Immature natural killer cell (primary cell): Measurements from ENCODE around the gene IFT122. TPM values are rescaled to one million over a fixed set of nuclear protein-coding genes. Genes with fewer than 3 reads are reported as not detected.
"Not testable (repeated sequence)": the region's sequence is repeated elsewhere in the genome, so short reads cannot be mapped to it uniquely, and the experiment has no call there.

Source experiments
- DNase-seq, 3 donors: peaks; one replicate each; pipeline ENCODE4 v3.0.0; 2022; ENCODE audit warnings: mixed read lengths in 1 of 3
- H3K27ac Mint-ChIP-seq, 6 donors: one replicate each; pipeline ENCODE4 v1.8.0; 2020; ENCODE audit warnings: mixed read lengths in 6 of 6, mild to moderate bottlenecking in 5 of 6, inconsistent platforms in 4 of 6, moderate library complexity in 3 of 6
- H3K27me3 Mint-ChIP-seq, 3 donors: one replicate each; pipeline ENCODE4 v1.8.0; 2020 to 2021; ENCODE audit warnings: low read depth in 3 of 3, mild to moderate bottlenecking in 3 of 3, mixed read lengths in 3 of 3, moderate library complexity in 3 of 3, inconsistent platforms in 1 of 3
- H3K36me3 Mint-ChIP-seq, 3 donors: one replicate each; pipeline ENCODE4 v1.8.0; 2020; ENCODE audit warnings: mixed read lengths in 3 of 3, inconsistent platforms in 2 of 3, mild to moderate bottlenecking in 2 of 3
- H3K4me1 Mint-ChIP-seq, 2 donors: one replicate each; pipeline ENCODE4 v1.8.0; 2020; ENCODE audit warnings: inconsistent platforms in 2 of 2, mild to moderate bottlenecking in 2 of 2, mixed read lengths in 2 of 2, moderate library complexity in 1 of 2
- H3K4me3 Mint-ChIP-seq, 5 donors: one replicate each; pipeline ENCODE4 v1.8.0; 2020; ENCODE audit warnings: mild to moderate bottlenecking in 5 of 5, mixed read lengths in 5 of 5, inconsistent platforms in 3 of 5, moderate library complexity in 3 of 5
- H3K9me3 Mint-ChIP-seq, 6 donors: one replicate each; pipeline ENCODE4 v1.8.0; 2020; ENCODE audit warnings: mild to moderate bottlenecking in 6 of 6, mixed read lengths in 6 of 6, inconsistent platforms in 4 of 6, moderate library complexity in 3 of 6
- polyA plus RNA-seq, 3 donors: library from polyadenylated mRNA; unstranded; fragments of 300-500 nt; fragmentation: Illumina TruSeq; gene quantifications; one replicate each; pipeline ENCODE4 v1.2.3, GENCODE V29; 2021

The IFT122 gene
- polyA plus RNA-seq, 3 donors from 2014 or later = 5.7 to 7.0 (median 6.0) TPM

DNA sequence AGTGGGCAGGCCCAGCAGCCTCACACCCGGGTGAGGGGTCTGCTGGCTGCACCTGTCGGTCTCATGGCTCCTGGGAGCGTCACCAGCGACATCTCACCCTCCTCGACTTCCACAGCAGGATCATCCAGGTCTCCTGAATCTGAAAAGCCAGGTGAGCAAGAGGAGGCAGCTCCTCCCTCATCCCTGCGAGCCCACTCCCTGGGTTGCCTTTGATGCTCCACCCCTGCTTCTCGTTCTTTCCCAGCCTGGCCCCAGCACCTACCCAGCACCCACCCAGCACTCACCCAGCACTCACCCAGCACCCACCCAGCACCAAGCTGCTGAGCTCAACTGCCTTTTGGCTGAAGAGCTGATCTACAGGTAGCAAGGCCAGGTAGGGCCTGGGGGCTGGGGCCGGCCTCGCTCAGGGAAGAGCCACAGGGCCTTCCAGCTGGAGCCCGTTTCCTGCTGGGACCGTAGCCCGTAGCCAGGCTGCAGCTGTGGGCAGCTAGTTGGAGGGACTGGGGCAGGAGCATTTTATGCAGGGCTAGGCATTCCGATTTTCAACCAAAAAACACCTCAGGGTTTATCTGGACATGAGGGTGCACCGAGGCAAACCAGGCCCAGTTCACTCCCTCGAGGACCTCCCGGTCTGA is 103.2 kb downstream of the IFT122 start, which contains the start of gene H1-8:
Gene H1-8, plus strand, starts transcription at position 20 of the 635 bp plus-strand sequence. Its CDS starts 44 bp downstream, at position 64.
- Mint-ChIP-seq H3K9me3 (no peaks in the 10 kb centered on the region), H3K4me1 (no peaks in the 10 kb centered on the region), H3K36me3 (no peaks in the 10 kb centered on the region), H3K27ac (peak within 1 kb of the TSS in 2 of 6 donors; percentile 2 to 71), H3K27me3 (peaks cover 0 to 2% (median 0%) of the 10 kb centered on the region in 3 donors), H3K4me3 (no peak within 1 kb of the TSS)
- no peak for DNase-seq

DNA sequence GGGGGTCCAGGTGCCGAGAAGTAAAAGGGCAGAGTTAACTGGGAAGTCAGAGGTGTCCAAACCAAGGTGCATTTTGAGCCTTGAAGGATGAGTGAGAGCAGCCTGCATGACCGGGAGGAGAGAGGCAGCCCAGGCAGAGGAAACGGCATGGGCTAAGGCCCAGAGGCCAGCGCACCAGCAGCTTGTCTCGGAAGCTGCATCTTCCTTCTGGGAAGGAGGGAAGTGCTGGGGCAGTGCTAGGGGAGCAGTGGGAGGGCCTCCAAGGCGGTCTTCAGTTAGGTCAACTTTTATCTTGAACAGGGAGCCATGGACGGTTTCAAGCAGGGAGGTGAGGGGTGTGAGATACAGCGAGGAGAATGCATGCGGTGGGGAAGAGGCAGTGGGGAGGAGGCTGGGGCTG is 104.0 kb downstream of the IFT122 start:
- no peaks in the 10 kb centered on the region for H3K36me3 Mint-ChIP-seq
- H3K9me3 Mint-ChIP-seq = no peaks in the 10 kb centered on the region
- H3K27ac Mint-ChIP-seq = peak overlapping the region in 2 of 6 donors; percentile 2 to 71
- no peak overlapping the region for H3K4me3 Mint-ChIP-seq
- no peaks in the 10 kb centered on the region for H3K4me1 Mint-ChIP-seq
- peaks cover 0 to 2% (median 0%) of the 10 kb centered on the region in 3 donors for H3K27me3 Mint-ChIP-seq
- DNase-seq = no peak

DNA sequence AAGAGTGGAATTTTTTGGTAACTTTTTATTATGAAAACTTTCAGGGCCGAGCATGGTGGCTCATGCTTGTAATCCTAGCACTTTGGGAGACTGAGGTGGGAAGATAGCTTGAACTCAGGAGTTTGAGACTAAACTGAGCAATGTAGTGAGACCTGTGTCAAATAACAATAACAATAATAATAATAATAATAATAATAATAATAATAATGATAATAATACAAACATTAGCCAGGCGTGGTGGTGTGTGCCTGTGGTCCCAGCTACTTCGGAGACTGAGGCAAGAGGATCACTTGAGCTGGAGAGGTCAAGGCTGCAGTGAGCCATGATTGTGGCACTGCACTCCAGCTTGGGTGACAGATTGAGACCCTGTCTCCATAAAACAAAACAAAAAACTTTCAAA is 105.9 kb downstream of the IFT122 start:
- H3K27me3 Mint-ChIP-seq, H3K4me3 Mint-ChIP-seq, H3K27ac Mint-ChIP-seq, H3K4me1 Mint-ChIP-seq, H3K9me3 Mint-ChIP-seq, H3K36me3 Mint-ChIP-seq, DNase-seq: not testable (repeated sequence)

DNA sequence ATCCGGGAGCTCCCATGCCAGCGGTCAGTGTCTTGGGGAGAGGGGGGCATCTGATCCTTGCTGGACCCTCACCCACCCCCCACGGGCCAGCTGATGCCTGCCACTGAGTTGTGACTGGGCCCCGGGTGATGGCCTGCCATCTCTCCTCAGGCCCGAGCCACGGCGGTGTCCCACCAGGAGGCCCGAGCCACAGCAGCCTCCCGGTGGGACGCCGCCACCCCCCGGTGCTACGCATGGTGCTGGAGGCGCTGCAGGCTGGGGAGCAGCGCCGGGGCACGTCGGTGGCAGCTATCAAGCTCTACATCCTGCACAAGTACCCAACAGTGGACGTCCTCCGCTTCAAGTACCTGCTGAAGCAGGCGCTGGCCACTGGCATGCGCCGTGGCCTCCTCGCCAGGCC is 107.2 kb downstream of the IFT122 start:
- H3K4me1 Mint-ChIP-seq = peaks cover 0 to 4% of the 10 kb centered on the region in 2 donors
- H3K9me3 Mint-ChIP-seq = no peaks in the 10 kb centered on the region
- no peak for DNase-seq
- H3K4me3 Mint-ChIP-seq = no peak overlapping the region
- H3K27ac Mint-ChIP-seq = no peak overlapping the region
- H3K36me3 Mint-ChIP-seq = no peaks in the 10 kb centered on the region
- peaks cover 0 to 6% (median 3%) of the 10 kb centered on the region in 3 donors for H3K27me3 Mint-ChIP-seq

DNA sequence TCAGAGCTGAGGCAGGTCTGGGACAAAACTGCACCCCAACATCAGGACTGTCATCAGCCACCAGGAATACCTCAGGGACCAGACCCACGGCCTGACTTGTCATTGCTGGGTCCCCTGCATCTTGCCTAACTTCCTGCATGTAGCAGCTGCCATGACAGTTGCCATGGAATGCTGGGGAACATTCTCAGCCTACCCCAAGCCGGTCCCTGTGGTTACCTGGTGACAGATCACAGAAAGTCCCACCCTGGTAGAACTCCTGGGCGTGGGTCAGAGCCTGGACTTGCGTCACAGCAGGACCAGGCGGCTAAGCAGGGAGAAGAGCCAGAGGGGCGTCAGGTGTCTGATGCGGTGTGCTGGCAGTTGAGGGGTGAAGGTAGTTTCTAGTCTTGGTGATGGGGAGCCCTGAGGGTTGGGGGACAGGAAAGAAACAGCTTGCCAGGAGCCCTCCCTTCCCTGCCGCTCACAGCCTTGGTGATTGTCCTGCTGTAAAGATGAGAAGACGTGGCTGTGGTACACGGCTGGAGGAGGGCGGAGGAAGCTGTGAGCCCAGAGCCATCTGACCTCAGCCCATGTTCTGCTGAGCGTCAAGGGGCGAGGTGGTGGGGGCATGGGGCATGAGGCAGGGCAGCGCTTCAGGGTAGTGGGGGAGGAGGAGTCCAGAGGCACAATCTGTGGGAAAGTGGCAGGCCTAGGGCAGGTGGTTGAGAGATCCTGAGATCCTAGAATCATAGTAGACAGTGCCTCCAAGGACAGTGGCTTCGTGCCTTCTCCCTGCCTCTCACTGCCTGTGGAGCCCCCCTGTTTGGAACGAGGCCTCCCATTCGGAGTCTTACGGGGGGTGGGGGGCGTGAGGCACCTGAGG is 108.3 kb downstream of the IFT122 start:
- no peak for DNase-seq
- Mint-ChIP-seq H3K4me1 (peaks cover 7 to 10% of the 10 kb centered on the region in 2 donors), H3K4me3 (no peak overlapping the region), H3K27ac (peak overlapping the region in 1 of 6 donors; percentile 27), H3K27me3 (peaks cover 0 to 10% (median 4%) of the 10 kb centered on the region in 3 donors), H3K9me3 (no peaks in the 10 kb centered on the region), H3K36me3 (no peaks in the 10 kb centered on the region)

DNA sequence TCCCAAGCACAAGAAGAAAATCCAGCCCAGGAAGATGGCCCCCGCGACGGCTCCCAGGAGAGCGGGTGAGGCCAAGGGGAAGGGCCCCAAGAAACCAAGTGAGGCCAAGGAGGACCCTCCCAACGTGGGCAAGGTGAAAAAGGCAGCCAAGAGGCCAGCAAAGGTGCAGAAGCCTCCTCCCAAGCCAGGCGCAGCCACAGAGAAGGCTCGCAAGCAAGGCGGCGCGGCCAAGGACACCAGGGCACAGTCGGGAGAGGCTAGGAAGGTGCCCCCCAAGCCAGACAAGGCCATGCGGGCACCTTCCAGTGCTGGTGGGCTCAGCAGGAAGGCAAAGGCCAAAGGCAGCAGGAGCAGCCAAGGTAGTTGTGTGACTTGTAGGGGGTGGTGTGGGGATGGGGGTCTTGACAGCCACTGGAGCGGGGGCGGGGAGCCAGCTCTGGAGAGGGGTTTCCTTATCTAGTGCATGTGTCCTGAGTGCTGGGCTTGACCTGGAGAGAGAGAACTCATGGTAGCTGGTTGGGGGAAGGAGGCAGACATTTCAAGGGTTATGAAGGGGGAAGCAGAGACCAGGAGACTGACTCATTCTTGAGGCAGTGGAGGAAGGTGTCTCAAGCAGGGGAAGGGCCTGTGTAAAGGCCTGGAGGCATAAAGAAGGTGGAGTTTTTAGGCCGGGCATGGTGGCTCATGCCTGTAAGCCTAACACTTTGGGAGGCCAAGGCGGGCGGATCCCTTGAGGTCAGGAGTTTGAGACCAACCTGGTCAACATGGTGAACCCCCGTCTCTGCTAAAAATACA is 109.2 kb downstream of the IFT122 start:
- no peak for DNase-seq
- H3K4me3 Mint-ChIP-seq = no peak overlapping the region
- peak overlapping the region in 3 of 6 donors; percentile 27 to 64 (median 40) for H3K27ac Mint-ChIP-seq
- peaks cover 0 to 4% (median 0%) of the 10 kb centered on the region in 3 donors for H3K36me3 Mint-ChIP-seq
- peaks cover 16 to 18% of the 10 kb centered on the region in 2 donors for H3K4me1 Mint-ChIP-seq
- no peaks in the 10 kb centered on the region for H3K9me3 Mint-ChIP-seq
- H3K27me3 Mint-ChIP-seq = peaks cover 0 to 13% (median 2%) of the 10 kb centered on the region in 3 donors

- Mint-ChIP-seq H3K4me1 (peaks cover 22 to 24% of the 10 kb centered on the region in 2 donors), H3K27ac (peak overlapping the region in 3 of 6 donors; percentile 26 to 30 (median 30)), H3K9me3 (no peaks in the 10 kb centered on the region), H3K4me3 (no peak overlapping the region), H3K36me3 (peaks cover 0 to 9% (median 0%) of the 10 kb centered on the region in 3 donors), H3K27me3 (peaks cover 0 to 13% (median 8%) of the 10 kb centered on the region in 3 donors)
- DNase-seq = no peak
These were observed 109.8 kb downstream of the IFT122 start for GRCh38 chr3:129549805-129550204.

GRCh38 chr3:129552287-129553050 is 112.4 kb downstream of the IFT122 start:
- H3K27ac Mint-ChIP-seq = peak overlapping the region in 4 of 6 donors; percentile 32 to 69 (median 55)
- H3K4me3 Mint-ChIP-seq = peak overlapping the region in 2 of 5 donors; percentile 22 to 38
- H3K27me3 Mint-ChIP-seq = peaks cover 0 to 13% (median 13%) of the 10 kb centered on the region in 3 donors
- DNase-seq = no peak
- peaks cover 31 to 36% of the 10 kb centered on the region in 2 donors for H3K4me1 Mint-ChIP-seq
- peaks cover 0 to 9% (median under 1%) of the 10 kb centered on the region in 3 donors for H3K36me3 Mint-ChIP-seq
- H3K9me3 Mint-ChIP-seq = no peaks in the 10 kb centered on the region

- H3K4me1 Mint-ChIP-seq = peaks cover 38 to 43% of the 10 kb centered on the region in 2 donors
- no peaks in the 10 kb centered on the region for H3K9me3 Mint-ChIP-seq
- DNase-seq = no peak
- H3K27ac Mint-ChIP-seq = peak overlapping the region in 1 of 6 donors; percentile 69
- H3K27me3 Mint-ChIP-seq = peaks cover under 1 to 19% (median 18%) of the 10 kb centered on the region in 3 donors
- peaks cover 0 to 15% (median 6%) of the 10 kb centered on the region in 3 donors for H3K36me3 Mint-ChIP-seq
- H3K4me3 Mint-ChIP-seq = peak overlapping the region in 1 of 5 donors; percentile 27
These were observed 113.1 kb downstream of the IFT122 start for GRCh38 chr3:129553171-129553570.

DNA sequence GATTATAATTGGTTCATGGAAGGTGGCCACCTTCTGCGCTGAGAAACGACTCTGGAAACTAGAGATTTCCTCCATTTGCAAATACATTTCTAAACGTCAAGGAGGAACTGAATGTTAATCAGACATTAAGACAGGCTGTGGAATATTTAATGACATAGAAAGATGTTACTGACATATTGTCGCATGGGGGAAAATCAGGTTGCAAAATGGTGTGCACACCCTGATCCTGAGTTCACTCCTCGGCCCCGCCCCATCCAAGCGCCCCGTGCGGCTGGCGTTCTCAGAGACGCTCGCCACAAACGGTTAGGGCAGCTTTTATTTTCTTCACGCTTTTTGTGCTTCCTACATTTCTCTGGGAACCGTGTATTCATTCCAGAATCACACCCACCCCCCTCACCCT is 113.7 kb downstream of the IFT122 start:
- DNase-seq = no peak
- Mint-ChIP-seq H3K27ac (peak overlapping the region in 3 of 6 donors; percentile 1 to 55 (median 49)), H3K4me1 (peaks cover 44 to 48% of the 10 kb centered on the region in 2 donors), H3K4me3 (peak overlapping the region in 4 of 5 donors; percentile 15 to 63 (median 30)), H3K27me3 (peaks cover 4 to 20% (median 18%) of the 10 kb centered on the region in 3 donors), H3K36me3 (peaks cover 0 to 16% (median 6%) of the 10 kb centered on the region in 3 donors), H3K9me3 (no peaks in the 10 kb centered on the region)

DNA sequence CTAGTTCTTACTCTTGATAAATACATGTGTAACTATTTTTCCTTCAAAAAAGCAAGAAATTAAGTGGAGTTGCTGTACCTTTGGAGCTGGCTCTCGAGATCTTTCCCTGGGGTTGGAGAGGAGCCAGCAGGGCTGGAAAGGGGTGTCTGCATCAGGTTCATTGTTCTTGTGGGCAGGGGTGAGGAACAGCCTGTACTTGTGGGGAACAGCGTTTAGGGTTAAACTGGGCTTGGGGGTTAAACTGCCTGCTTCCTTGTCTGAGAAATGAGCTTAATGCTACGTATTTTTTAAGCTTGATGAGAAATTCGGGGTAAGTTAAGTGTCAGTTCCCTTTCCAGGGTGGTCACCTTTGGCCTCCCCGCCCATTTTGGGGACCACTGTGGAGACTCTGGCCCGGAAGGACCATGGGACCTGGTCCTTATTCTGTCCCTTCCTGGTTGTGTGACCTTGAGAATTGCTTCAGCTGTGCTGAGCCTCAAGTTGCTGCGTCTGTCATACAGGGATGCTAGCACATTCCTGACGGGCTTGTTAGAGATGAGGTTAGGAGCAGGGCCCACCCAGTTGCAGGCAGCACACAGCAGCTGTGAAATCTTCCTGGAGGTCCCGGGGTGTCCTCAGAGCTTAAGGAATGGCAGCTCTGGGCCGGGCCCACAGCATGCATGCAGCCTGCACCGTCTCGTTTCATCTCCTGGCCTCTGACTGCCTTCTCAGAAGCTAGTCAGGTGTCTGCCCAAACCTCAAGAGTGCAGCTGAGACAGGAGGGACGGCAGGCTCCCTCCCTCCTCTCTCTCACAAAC is 114.5 kb downstream of the IFT122 start:
- peak overlapping the region in 3 of 5 donors; percentile 19 to 63 (median 47) for H3K4me3 Mint-ChIP-seq
- no peaks in the 10 kb centered on the region for H3K9me3 Mint-ChIP-seq
- H3K4me1 Mint-ChIP-seq = peaks cover 52% of the 10 kb centered on the region in 2 donors
- H3K27ac Mint-ChIP-seq = peak overlapping the region in 3 of 6 donors; percentile 47 to 67 (median 49)
- peaks cover 0 to 16% (median 6%) of the 10 kb centered on the region in 3 donors for H3K36me3 Mint-ChIP-seq
- no peak for DNase-seq
- H3K27me3 Mint-ChIP-seq = peaks cover 6 to 18% (median 18%) of the 10 kb centered on the region in 3 donors

DNA sequence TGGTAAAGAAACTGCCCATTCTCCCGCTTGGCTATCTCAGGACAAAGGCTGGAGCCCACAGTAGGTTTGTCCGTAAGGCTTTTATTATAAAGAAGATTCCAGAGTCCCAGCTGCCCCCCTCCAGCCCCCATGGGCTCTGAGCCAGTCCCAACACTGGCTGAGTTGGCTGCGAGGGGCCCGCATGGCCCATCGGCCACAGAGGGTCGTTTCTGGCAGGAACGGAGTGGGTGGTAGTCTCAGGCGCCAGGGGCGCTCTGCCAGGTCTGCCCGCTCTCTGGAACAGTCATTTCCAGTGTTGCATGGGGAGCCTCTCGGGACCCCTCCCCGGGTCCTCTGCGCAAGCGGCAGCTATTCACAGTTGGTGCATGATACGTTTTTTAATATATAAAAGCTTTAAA is 115.1 kb downstream of the IFT122 start:
- Mint-ChIP-seq H3K9me3 (no peaks in the 10 kb centered on the region), H3K27ac (peak overlapping the region in 1 of 6 donors; percentile 67), H3K36me3 (peaks cover 0 to 16% (median 6%) of the 10 kb centered on the region in 3 donors), H3K27me3 (peaks cover 6 to 18% (median 18%) of the 10 kb centered on the region in 3 donors), H3K4me3 (no peak overlapping the region), H3K4me1 (peaks cover 50 to 52% of the 10 kb centered on the region in 2 donors)
- no peak for DNase-seq
